Breast epithelium (tissue), 3 donors: ENCODE results near the gene SGPP1.

Source experiments
- POLR2A ChIP-seq: fragments of 450-650 bp; IDR thresholded peaks from one replicate; pipeline ENCODE4 v1.6.1; 2016; ENCODE audit warnings: antibody characterized with exemption, mild to moderate bottlenecking, moderate library complexity
- TF ChIP-seq, protein P1 (sequence below), 3 donors: fragments of 450-650 bp; IDR thresholded peaks; one replicate each; pipeline ENCODE4 v1.5.1; 2016 to 2017; ENCODE audit warnings: antibody characterized with exemption in 3 of 3, mild to moderate bottlenecking in 3 of 3, moderate library complexity in 3 of 3

DNA sequence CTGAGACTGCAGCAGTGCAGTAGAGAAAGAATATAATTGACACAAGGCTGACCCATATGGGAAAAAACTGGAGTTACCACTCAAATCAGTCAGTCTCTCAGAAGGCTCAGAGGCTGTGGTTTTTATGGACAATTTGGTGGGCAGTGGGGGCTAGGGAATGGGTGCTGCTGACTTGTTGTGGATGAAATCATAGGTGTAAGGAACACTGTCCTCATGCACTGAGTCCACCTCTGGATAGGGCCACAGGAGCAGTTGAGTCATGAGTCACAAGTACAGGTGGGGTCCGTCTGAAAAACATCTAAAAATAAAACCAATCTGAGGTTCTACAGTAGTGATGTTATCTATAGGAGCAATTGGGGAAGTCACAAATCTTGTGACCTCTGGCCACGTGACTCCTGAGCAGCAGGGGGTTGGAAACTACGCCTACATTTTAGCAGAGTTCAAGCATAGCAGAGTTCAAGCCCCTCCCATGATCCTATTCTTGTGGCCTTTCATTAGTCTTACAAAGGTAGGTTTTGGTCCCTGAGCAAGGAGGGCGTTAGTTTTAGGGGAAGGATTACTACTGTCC is 18.1 kb upstream of the SGPP1 start:
- TF ChIP-seq, protein P1, sequence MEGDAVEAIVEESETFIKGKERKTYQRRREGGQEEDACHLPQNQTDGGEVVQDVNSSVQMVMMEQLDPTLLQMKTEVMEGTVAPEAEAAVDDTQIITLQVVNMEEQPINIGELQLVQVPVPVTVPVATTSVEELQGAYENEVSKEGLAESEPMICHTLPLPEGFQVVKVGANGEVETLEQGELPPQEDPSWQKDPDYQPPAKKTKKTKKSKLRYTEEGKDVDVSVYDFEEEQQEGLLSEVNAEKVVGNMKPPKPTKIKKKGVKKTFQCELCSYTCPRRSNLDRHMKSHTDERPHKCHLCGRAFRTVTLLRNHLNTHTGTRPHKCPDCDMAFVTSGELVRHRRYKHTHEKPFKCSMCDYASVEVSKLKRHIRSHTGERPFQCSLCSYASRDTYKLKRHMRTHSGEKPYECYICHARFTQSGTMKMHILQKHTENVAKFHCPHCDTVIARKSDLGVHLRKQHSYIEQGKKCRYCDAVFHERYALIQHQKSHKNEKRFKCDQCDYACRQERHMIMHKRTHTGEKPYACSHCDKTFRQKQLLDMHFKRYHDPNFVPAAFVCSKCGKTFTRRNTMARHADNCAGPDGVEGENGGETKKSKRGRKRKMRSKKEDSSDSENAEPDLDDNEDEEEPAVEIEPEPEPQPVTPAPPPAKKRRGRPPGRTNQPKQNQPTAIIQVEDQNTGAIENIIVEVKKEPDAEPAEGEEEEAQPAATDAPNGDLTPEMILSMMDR (IDR thresholded peaks at IDR 0.05) = no peak
- TF ChIP-seq POLR2A = no peak
